RCC 7860 (cell line): ENCODE results near the gene MAPK6.

ENCODE experiments used
- DNase-seq: peaks from one replicate; pipeline ENCODE4 v3.0.0-alpha.2; 2015; ENCODE audit warnings: low spot score
- FAIRE-seq: peaks from 2 replicates; lab custom pipeline; 2012; peaks lifted over from hg19 to GRCh38; lab: Jason Lieb, UNC

MAPK6 gene

GRCh38 chr15:52010633-52011595, 8.1 kb upstream of the MAPK6 start:
- FAIRE-seq (peak; percentile 80), DNase-seq (peak; percentile 79)

DNA sequence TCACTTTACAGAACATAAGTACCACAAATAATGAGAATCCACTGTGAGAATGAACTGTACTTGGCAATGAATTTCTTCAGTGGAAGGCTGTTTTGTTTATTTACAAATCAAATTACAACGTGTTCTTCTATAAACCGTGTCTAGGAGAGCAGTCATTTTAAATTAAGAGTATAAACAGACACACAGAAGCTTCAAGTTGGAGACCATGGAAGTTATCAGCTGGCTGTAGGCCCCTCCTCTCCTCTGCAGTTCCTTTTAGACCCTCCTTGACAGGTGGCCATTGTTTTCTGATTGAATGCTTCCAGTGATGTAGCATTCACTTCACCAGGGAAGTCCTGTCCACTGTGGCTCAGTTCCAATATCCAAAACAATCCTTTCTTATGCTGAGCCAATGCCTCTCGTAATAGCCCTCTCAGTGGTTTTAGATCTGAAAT, 7.3 kb upstream of the MAPK6 start:
- no peak for DNase-seq

GRCh38 chr15:52012210-52012609, 6.8 kb upstream of the MAPK6 start:
- no peak for DNase-seq
- FAIRE-seq: no peak

More for the DNA sequence above, 7.3 kb upstream of the MAPK6 start:
- FAIRE-seq: no peak

DNA sequence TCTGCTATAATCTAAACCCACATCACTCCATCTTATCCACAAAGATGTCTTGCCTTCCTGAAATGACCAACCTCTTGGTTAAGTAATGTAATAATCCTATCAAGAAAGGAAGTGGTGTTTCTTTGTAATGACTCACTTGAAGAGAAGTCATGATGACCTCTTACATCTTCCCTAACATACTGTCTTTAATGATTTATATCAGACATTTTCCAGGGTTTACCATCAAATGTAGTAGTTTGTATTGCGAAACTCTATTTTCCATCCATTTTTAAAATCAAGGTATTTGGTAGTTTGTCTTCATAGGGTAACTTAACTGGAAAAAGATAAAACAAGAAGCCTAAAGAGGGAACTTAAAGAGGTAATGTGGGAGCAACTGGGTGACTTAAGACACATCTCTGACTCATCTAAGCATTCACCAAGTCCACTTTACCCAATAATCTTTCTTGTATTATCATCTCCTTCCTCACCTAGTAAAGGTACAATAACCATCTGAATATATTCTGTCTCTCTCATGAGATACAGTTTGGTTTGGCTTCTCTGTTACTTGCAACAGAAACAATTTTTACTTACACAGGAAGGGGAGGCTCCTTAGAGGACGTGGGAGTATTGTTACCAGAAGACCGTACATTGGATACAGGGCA, 5.7 kb upstream of the MAPK6 start:
- DNase-seq (peak; percentile 85), FAIRE-seq (peak; percentile 85)

DNA sequence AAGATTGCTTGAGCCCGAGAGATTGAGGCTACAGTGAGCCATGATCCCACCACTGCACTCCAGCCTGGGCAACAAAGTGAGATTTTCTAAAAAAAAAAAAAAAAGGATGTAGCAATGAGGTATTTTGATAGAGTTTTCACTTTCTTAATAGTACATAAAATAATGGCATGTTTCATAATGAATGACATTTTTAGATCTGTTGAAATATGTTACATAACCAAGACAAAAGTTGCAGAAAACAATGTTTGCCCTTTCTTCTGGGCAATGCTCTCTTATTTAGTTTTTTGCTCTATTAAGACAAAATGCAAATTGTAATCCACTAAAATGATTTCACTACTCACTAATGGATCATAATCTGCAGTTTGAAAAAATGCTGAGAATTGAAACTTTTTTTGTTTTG, 4.4 kb upstream of the MAPK6 start:
- DNase-seq (no peak), FAIRE-seq (no peak)

GRCh38 chr15:52016316-52016715, 2.7 kb upstream of the MAPK6 start:
- no peak for FAIRE-seq
- no peak for DNase-seq

GRCh38 chr15:52018244-52018643, 775 bp upstream of the MAPK6 start:
- FAIRE-seq (no peak), DNase-seq (no peak)

GRCh38 chr15:52019394-52020220, 588 bp downstream of the MAPK6 start:
- no peak for FAIRE-seq
- peak; percentile 83 for DNase-seq

GRCh38 chr15:52020221-52021085, 1.4 kb downstream of the MAPK6 start:
- peak; percentile 16 for DNase-seq
- no peak for FAIRE-seq

DNA sequence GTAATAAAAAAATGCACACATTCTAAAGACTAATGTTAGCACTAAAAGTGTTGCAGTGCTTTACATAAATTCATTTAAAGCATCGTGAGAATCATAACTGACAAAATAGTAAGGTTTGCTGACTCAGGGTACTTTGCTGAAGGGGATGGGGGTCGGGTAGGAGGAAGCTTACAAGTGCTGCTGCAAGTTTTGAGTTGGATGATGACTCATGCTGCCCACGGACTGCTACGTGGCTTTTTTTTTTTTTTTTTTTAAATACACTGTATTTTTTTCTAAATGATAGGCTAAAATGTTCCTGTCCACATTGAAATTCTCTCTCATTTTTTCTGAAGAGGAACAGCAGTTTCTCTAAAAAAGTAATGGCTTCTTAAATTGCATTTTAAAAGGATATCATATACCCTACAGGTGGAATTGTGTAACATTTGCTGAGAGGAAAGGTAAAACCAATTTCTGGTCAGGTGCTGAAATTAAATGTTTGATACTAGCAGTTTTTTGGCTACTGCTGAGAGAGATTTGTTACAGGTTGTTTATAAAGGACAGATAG, 2.2 kb downstream of the MAPK6 start:
- DNase-seq: peak; percentile 84

GRCh38 chr15:52021892-52022540, 3.0 kb downstream of the MAPK6 start:
- DNase-seq: peak; percentile 18

More for the DNA sequence above, 2.2 kb downstream of the MAPK6 start:
- FAIRE-seq: peak; percentile 84

DNA sequence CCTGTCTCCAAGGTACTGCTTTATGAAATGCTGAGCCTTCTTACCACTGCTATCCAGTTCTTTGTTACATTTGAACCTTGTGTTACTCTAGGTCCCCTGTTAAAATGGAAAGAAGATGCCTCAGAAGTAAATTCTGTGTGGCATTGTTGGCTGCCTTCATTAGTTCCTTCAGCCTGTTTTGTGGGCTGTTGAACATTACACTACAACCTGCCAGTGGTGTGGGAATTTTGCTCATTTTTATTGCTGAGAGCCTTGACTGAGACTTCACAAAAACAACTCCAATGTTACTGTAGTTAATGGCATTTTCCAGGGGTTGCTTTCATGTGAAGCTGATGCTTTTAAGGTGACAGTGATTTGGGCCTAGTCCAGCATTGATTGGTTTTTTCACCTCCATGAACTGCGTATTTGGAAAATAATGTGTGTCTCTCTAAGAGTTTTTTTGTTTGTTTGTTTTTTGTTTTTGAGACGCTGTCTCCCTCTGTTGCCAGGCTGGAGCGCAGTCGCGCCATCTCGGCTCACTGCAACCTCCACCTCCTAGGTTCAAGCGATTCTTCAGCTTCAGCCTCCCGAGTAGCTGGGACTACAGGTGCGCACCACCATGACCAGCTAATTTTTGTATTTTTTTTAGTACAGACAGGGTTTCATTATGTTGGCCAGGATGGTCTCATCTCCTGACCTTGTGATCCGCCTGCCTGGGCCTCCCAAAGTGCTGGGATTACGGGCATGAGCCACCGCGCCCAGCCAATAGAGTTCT, 4.3 kb downstream of the MAPK6 start:
- no peak for DNase-seq
- no peak for FAIRE-seq

More at GRCh38 chr15:52021892-52022540, 3.0 kb downstream of the MAPK6 start:
- no peak for FAIRE-seq

GRCh38 chr15:52028431-52029093, 9.5 kb downstream of the MAPK6 start:
- FAIRE-seq: no peak

GRCh38 chr15:52030010-52030409, 11.0 kb downstream of the MAPK6 start:
- FAIRE-seq: no peak

More at GRCh38 chr15:52028431-52029093, 9.5 kb downstream of the MAPK6 start:
- no peak for DNase-seq

GRCh38 chr15:52031556-52031955, 12.5 kb downstream of the MAPK6 start:
- no peak for FAIRE-seq
- DNase-seq: no peak

More at GRCh38 chr15:52030010-52030409, 11.0 kb downstream of the MAPK6 start:
- no peak for DNase-seq

- FAIRE-seq (no peak), DNase-seq (no peak)
Measured at GRCh38 chr15:52037889-52038505, 19.0 kb downstream of the MAPK6 start.
